ENCODE results near the gene ZNF644.

ZNF644 gene

DNA sequence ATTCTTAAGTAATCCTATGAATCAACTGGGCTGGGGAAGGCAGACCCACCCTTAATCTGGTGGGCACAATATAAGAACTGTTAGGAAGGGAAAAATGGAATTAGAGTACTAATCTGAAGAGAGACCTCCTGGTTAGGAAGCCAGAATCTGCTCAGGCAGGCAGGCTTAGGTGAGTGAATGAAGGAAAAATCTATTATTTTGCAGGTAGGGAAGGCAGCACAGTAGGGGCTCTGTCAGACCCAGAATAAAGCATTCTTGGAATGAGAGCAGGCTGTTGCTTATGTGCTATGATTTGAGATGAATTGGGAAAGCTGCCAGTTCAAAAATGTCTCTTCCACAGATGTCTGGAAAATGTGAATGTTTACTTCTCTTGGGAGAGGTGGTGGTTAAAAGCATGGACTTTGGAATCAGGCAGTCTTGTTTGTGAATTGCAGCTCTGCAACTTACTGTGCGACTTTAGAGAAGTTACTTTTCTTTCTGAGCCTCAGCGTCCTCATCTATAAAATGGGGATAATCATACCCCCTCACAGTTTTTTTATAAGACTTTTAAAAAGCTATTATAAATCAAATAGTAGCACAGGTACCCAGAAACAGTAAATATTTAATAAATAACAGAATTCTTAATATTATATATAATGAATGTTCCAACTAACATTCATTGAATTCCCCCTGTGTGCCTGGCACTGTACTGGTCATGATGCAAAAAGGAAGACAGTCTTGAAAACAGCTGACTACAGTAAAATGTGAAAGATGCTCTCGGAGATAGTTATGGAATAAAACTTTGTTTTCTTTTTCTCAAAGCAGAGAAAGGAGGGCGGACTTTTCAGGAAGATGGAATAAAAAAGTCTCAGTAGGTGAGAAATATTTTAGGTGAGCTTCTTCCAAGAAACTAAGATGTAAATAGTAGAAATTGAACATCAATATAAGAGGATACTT, 15.3 kb upstream of the ZNF644 start:
- DNase-seq (ENCODE audit: low read depth) = no peak
- TF ChIP-seq, protein P1, sequence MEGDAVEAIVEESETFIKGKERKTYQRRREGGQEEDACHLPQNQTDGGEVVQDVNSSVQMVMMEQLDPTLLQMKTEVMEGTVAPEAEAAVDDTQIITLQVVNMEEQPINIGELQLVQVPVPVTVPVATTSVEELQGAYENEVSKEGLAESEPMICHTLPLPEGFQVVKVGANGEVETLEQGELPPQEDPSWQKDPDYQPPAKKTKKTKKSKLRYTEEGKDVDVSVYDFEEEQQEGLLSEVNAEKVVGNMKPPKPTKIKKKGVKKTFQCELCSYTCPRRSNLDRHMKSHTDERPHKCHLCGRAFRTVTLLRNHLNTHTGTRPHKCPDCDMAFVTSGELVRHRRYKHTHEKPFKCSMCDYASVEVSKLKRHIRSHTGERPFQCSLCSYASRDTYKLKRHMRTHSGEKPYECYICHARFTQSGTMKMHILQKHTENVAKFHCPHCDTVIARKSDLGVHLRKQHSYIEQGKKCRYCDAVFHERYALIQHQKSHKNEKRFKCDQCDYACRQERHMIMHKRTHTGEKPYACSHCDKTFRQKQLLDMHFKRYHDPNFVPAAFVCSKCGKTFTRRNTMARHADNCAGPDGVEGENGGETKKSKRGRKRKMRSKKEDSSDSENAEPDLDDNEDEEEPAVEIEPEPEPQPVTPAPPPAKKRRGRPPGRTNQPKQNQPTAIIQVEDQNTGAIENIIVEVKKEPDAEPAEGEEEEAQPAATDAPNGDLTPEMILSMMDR (IDR thresholded peaks at IDR 0.05; ENCODE audit: low read length, missing control alignments) = no peak
- H3K4me3 ChIP-seq (replicated peaks; ENCODE audit: low read depth, low read length) = no peak overlapping the region

DNA sequence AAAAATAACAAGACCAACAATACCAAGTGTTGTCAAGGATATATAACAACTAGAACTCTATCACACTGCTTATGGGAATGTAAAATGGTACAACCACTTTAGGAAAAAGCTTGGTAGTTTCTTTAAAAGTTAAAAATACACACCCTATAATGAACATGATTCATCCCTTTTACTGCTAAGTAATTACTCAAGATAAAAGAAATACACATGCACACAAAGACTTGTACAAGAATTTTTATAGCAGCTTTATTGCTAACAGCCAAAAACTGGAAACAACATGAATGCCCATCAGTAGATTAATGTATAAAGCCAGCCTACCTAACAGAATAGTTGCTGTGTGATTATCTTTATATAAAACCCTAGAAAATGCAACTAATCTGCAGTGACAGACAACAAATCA, 10.5 kb upstream of the ZNF644 start:
- H3K4me3 ChIP-seq (replicated peaks; ENCODE audit: low read depth, low read length) = no peak overlapping the region

DNA sequence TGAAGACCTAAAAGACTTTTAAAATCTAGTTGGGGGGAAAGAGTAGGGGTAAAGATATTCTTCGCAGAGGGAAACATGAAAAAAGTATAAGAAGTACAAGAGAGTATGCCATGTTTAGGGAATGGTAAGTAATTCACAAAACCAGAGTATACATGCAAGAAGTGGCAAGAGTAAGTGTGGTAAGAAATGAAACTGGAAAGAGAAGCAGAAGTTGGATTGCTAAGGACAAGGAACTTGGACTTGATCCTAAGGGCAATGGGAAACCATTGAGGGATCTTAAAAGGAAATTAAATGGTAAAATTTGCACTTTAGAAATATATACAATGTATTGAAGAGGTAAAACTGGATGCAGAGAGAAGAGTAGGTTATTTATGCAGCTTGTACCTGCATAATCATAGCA, 9.2 kb upstream of the ZNF644 start:
- H3K4me3 ChIP-seq (replicated peaks; ENCODE audit: low read depth, low read length) = no peak overlapping the region
- DNase-seq (ENCODE audit: low read depth) = no peak
- TF ChIP-seq, protein P1 (IDR thresholded peaks at IDR 0.05; ENCODE audit: low read length, missing control alignments) = no peak

More for the DNA sequence above, 10.5 kb upstream of the ZNF644 start:
- no peak for DNase-seq (ENCODE audit: low read depth)
- TF ChIP-seq, protein P1 (IDR thresholded peaks at IDR 0.05; ENCODE audit: low read length, missing control alignments) = no peak

DNA sequence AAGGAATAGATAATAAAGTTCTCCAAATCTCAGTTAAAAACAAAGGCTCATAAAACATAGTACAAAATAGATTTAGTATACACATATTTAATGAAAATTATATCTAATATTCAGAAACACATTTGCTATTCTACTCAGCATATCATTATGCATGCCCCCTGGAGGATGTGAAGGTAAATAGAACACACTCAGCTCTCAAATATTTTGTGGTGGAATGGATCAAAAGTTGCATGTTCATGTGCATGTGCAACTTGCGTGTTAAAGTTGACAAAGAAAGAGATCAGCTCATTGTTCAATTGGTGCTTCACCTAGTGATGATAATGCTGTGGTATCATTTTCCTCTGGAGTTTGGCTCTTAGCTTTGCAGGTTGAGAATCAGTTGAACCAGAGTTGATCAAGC, 4.9 kb upstream of the ZNF644 start:
- peak; percentile 45 for DNase-seq (ENCODE audit: low read depth)
- no peak overlapping the region for H3K4me3 ChIP-seq (replicated peaks; ENCODE audit: low read depth, low read length)
- TF ChIP-seq, protein P1 (IDR thresholded peaks at IDR 0.05; ENCODE audit: low read length, missing control alignments) = peak; percentile 62

DNA sequence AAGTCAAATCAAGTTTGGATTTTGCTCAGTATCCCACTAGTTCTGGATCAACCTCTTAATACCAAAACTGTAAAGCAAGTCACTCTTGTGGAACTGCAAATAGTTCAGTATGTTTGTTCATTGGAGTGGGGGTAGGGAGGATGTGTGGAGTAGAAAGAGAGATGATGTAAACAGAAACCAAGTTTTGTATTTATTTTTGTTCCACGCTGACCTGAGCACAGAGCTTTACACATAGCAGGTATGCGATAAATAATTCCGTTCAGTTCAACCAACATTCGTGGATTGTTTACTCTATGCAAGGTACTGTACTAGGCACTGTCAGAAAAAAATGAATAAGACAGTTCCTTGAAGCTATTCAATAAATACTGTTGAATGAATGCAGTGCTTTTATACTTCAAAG, 4.5 kb upstream of the ZNF644 start:
- TF ChIP-seq, protein P1 (IDR thresholded peaks at IDR 0.05; ENCODE audit: low read length, missing control alignments) = no peak
- no peak for DNase-seq (ENCODE audit: low read depth)
- no peak overlapping the region for H3K4me3 ChIP-seq (replicated peaks; ENCODE audit: low read depth, low read length)

DNA sequence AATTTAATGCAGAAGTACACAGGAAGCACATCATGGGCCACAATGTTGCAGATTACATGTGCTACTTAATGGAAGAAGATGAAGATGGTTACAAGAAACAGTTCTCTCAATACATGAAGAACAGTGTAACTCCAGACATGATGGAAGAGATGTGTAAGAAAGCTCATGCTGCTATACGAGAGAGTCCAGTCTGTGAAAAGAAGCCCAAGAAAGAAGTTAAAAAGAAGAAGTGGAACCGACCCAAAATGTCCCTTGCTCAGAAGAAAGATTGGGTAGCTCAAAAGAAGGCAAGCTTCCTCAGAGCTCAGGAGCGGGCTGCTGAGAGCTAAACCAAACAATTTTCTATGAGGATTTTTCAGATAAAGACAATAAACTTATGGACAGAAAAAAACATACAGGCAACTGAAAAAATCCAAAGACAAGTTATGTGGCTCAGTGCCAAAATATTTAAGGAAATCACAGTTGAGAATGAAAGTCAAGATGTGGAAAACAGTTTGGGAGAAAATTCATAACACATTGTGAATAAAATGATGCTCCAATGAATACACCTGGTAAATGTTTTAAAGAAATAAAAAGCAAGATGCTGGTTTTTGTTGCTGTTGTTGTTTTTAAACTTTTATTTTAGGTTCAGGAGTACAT, 2.8 kb upstream of the ZNF644 start:
- TF ChIP-seq, protein P1 (IDR thresholded peaks at IDR 0.05; ENCODE audit: low read length, missing control alignments) = no peak

More for the DNA sequence above, 2.8 kb upstream of the ZNF644 start:
- DNase-seq (ENCODE audit: low read depth) = no peak
- no peak overlapping the region for H3K4me3 ChIP-seq (replicated peaks; ENCODE audit: low read depth, low read length)
